Ureter (tissue), 1 donor: ENCODE measurements around the gene OR4K17. TPM values are rescaled to one million over a fixed set of nuclear protein-coding genes. Genes with fewer than 3 reads are reported as not detected.
"Not testable (repeated sequence)": the region's sequence is repeated elsewhere in the genome, so short reads cannot be mapped to it uniquely, and the experiment has no call there.

Experiments
- DNase-seq: peaks from one replicate; pipeline ENCODE4 v3.0.0-alpha.2; 2020; ENCODE audit warnings: low spot score
- total RNA-seq: library from RNA; stranded (reverse); gene quantifications from one replicate; pipeline ENCODE4 v1.2.4, GENCODE V29; 2023
- donor health status: DM: yes; HTN: yes; CAD: no.

The OR4K17 gene
- not detected for total RNA-seq

GRCh38 chr14:20110438-20110837 is at the start of gene OR4K17:
Gene OR4K17 (plus strand): TSS chr14:20110739. CDS start chr14:20117500, 6,761 bp downstream.
- no peak for DNase-seq

- DNase-seq = no peak
Observed at GRCh38 chr14:20092050-20092449, 18.5 kb upstream of the OR4K17 start.

- no peak for DNase-seq
Observed at GRCh38 chr14:20093442-20093841, 17.1 kb upstream of the OR4K17 start.

- DNase-seq = not testable (repeated sequence)
Observed at GRCh38 chr14:20098926-20099770, 11.4 kb upstream of the OR4K17 start.

GRCh38 chr14:20112321-20112720 is 1.8 kb downstream of the OR4K17 start:
- DNase-seq = no peak

GRCh38 chr14:20116748-20117147 is 6.2 kb downstream of the OR4K17 start:
- no peak for DNase-seq

GRCh38 chr14:20118795-20119194 is 8.3 kb downstream of the OR4K17 start:
- DNase-seq = no peak

GRCh38 chr14:20138520-20138919 is 28.0 kb downstream of the OR4K17 start, which contains the start of gene OR4N5:
Gene OR4N5 (plus strand): TSS chr14:20138820. CDS start chr14:20143736, 4,916 bp downstream.
- DNase-seq = no peak

GRCh38 chr14:20143911-20144310 is 33.4 kb downstream of the OR4K17 start:
- no peak for DNase-seq

GRCh38 chr14:20144820-20145219 is 34.3 kb downstream of the OR4K17 start:
- DNase-seq = no peak

GRCh38 chr14:20164462-20164861 is 53.9 kb downstream of the OR4K17 start:
- no peak for DNase-seq

GRCh38 chr14:20167091-20167490 is 56.6 kb downstream of the OR4K17 start:
- no peak for DNase-seq

- DNase-seq = not testable (repeated sequence)
Observed at GRCh38 chr14:20169852-20170251, 59.3 kb downstream of the OR4K17 start.

Other genes starting within 250 kb of the OR4K17 start
- gene OR4K2, start 235.6 kb upstream of the OR4K17 start, total RNA-seq = not detected
- gene OR4K5, start 190.1 kb upstream of the OR4K17 start, total RNA-seq = not detected
- not detected for gene OR4K1, start 179.8 kb upstream of the OR4K17 start, total RNA-seq
- not detected for gene OR4K15, start 135.1 kb upstream of the OR4K17 start, total RNA-seq
- not detected for gene OR4Q2, start 108.6 kb upstream of the OR4K17 start, total RNA-seq
- gene OR4K14, start 91.4 kb upstream of the OR4K17 start, total RNA-seq = not detected
- not detected for gene OR4K13, start 74.7 kb upstream of the OR4K17 start, total RNA-seq
- not detected for gene OR4L1, start 50.7 kb upstream of the OR4K17 start, total RNA-seq
- not detected for gene OR4N5, start 28.1 kb downstream of the OR4K17 start, total RNA-seq
- gene OR11G2, start 80.2 kb downstream of the OR4K17 start, total RNA-seq = not detected
- gene OR11H6, start 113.0 kb downstream of the OR4K17 start, total RNA-seq = not detected
- not detected for gene OR11H7, start 118.2 kb downstream of the OR4K17 start, total RNA-seq
- not detected for gene OR11H4, start 128.5 kb downstream of the OR4K17 start, total RNA-seq
- 26.6 TPM for gene TTC5, start 195.2 kb downstream of the OR4K17 start, total RNA-seq
- gene CCNB1IP1, start 222.5 kb downstream of the OR4K17 start, total RNA-seq = 38.3 TPM
- gene PARP2, start 232.9 kb downstream of the OR4K17 start, total RNA-seq = 20.6 TPM